ENCODE results near the gene DNTT.

DNA sequence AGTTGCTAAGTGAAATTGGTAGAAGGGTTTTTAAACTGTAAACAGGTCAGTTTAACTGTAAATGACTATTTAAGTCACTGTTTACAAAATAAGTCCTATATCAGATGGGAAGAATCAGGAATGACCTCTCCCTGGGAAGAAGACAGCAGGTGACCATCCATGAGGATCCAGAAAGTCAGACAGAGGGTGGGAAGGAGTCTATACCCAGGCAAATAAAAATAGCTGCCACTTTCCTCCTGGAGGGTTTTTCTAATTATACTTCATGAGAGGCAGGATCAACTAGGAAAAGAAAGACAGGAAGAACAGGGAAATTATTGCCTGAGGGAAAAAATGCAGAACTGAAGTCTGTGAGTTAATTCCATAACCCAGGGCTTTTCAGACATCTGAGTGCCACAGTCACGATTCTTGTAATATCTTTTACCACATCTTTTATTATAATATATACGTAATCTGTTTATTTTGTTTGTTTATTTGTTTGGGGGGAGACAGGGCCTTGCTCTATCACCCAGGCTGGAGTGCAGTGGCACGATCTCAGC, 7.0 kb downstream of the DNTT start:
- TF ChIP-seq POLR2A (IDR thresholded peaks at IDR 0.05) (no peak), POLR2AphosphoS5 (IDR thresholded peaks at IDR 0.05) (no peak), EP300 (IDR thresholded peaks at IDR 0.05) (no peak)
- TF ChIP-seq, protein P1, sequence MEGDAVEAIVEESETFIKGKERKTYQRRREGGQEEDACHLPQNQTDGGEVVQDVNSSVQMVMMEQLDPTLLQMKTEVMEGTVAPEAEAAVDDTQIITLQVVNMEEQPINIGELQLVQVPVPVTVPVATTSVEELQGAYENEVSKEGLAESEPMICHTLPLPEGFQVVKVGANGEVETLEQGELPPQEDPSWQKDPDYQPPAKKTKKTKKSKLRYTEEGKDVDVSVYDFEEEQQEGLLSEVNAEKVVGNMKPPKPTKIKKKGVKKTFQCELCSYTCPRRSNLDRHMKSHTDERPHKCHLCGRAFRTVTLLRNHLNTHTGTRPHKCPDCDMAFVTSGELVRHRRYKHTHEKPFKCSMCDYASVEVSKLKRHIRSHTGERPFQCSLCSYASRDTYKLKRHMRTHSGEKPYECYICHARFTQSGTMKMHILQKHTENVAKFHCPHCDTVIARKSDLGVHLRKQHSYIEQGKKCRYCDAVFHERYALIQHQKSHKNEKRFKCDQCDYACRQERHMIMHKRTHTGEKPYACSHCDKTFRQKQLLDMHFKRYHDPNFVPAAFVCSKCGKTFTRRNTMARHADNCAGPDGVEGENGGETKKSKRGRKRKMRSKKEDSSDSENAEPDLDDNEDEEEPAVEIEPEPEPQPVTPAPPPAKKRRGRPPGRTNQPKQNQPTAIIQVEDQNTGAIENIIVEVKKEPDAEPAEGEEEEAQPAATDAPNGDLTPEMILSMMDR (IDR thresholded peaks at IDR 0.05) = no peak

Measured in sigmoid colon (tissue), 4 donors.